ENCODE data around the gene ORAI3. TPM values are rescaled to one million over a fixed set of nuclear protein-coding genes. Genes with fewer than 3 reads are reported as not detected.

The ORAI3 gene
- total and polyA plus RNA-seq, 2 of the 13 experiments (the other 11 are each of a cell fraction or from before 2014, with no cell fraction given), result 11.4 to 32.0 TPM

- TF ChIP-seq ZNF530 (CRISPR knock-in tag; IDR thresholded peaks at IDR 0.05; ENCODE audit: low read depth) (0 out of 2 replicates have a peak, but pooled peaks have one; percentile 39), ZNF790 (CRISPR knock-in tag; IDR thresholded peaks at IDR 0.05; ENCODE audit: borderline replicate concordance) (no peak), CENPX (CRISPR knock-in tag; IDR thresholded peaks at IDR 0.05) (0 out of 2 replicates have a peak, but pooled peaks have one; percentile 76), SALL2 (CRISPR knock-in tag; IDR thresholded peaks at IDR 0.05) (no peak), SMAD9 (CRISPR knock-in tag; IDR thresholded peaks at IDR 0.05) (no peak; the same call in 1 of the 2 replicates), NAIF1 (CRISPR knock-in tag; IDR thresholded peaks at IDR 0.05; ENCODE audit: borderline replicate concordance) (0 out of 2 replicates have a peak, but pooled peaks have one; percentile 69), NFE2L1 (CRISPR knock-in tag; IDR thresholded peaks at IDR 0.05; ENCODE audit: borderline replicate concordance) (no peak), DNMT3B (CRISPR knock-in tag; conservative IDR thresholded peaks at IDR 0.05) (no peak), JUN (CRISPR knock-in tag; IDR thresholded peaks at IDR 0.05) (peak; percentile 54; the same call in 1 of the 2 replicates), ARID4A (CRISPR knock-in tag; IDR thresholded peaks at IDR 0.05; ENCODE audit: borderline replicate concordance) (peak; percentile 44), ZNF580 (CRISPR knock-in tag; IDR thresholded peaks at IDR 0.05; ENCODE audit: borderline replicate concordance, low read depth) (peak; percentile 89), PHF20 (CRISPR knock-in tag; IDR thresholded peaks at IDR 0.05) (peak; percentile 52; the same call in 1 of the 2 replicates), RARA (CRISPR knock-in tag; IDR thresholded peaks at IDR 0.05) (peak; percentile 86), ZNF605 (CRISPR knock-in tag; IDR thresholded peaks at IDR 0.05) (peak; percentile 81; the same call in 1 of the 2 replicates), ZNF432 (CRISPR knock-in tag; IDR thresholded peaks at IDR 0.05; ENCODE audit: borderline replicate concordance) (peak; percentile 92), ZMYM2 (CRISPR knock-in tag; IDR thresholded peaks at IDR 0.05) (peak; percentile 81), HMGXB3 (CRISPR knock-in tag; IDR thresholded peaks at IDR 0.05; ENCODE audit: borderline replicate concordance) (peak; percentile 14; the same call in 1 of the 2 replicates), ZNF333 (CRISPR knock-in tag; IDR thresholded peaks at IDR 0.05; ENCODE audit: borderline replicate concordance) (peak; percentile 81; the same call in 1 of the 2 replicates), ELF3 (CRISPR knock-in tag; IDR thresholded peaks at IDR 0.05) (peak; percentile 57; the same call in 1 of the 2 replicates), WIZ (CRISPR knock-in tag; IDR thresholded peaks at IDR 0.05) (peak; percentile 88)
These were observed 50.2 kb downstream of the ORAI3 start (continued) for GRCh38 chr16:30998852-30999761.
